HG02571 (cell line): ENCODE results near the gene PRSS38.

ENCODE experiments used
- ATAC-seq: cut with Tn5 transposase; IDR thresholded peaks from one replicate; pipeline ENCODE4 v1.9.1; 2021; ENCODE audit warnings: mild to moderate bottlenecking, moderate library complexity; ENCODE audit not compliant: unreplicated experiment

The PRSS38 gene

GRCh38 chr1:227792216-227793078, 23.0 kb upstream of the PRSS38 start:
- ATAC-seq: no peak

GRCh38 chr1:227793079-227793947, 22.2 kb upstream of the PRSS38 start:
- no peak for ATAC-seq

DNA sequence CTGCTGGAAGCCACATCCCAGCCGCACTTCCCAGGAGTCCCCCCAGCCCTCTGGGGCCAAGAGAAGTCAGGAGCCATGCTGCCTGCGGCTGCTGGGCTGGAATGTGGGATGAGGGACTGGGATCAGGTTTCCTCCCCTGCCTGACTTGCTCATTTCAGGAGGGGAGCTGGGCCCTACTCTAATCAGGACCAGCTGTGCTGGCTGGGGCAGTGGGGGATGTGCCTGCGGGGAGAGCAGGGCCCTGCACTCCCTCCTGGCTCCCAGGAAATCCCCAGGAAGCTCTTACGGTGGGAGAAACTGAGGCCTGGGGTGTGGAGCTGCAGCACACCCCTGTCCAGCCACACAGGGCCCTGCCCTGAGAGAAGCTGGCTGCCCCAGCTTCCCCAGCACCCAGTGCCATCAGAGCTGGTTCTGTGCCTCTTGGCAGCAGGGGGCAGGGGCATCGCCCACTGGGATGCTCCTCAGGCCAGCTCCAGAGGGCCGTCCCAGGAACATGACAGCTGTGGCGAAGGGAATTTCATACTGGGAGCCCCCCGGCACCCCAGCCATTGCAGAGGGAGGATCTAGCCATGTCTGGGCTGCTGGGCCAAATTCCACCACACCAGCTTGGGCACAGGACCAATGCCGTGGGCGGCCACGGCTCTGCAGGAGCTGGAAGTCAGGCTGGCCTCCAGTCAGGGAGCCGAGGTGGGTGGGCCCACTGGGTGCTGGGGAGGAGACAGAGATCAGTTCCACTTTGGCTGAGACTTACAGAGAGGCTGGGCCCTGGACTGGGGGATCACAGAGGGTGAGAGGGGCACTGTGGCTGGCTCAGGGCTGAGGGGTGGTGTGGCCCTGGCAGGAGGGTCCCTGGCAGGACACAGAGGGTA, 21.3 kb upstream of the PRSS38 start:
- ATAC-seq: no peak

DNA sequence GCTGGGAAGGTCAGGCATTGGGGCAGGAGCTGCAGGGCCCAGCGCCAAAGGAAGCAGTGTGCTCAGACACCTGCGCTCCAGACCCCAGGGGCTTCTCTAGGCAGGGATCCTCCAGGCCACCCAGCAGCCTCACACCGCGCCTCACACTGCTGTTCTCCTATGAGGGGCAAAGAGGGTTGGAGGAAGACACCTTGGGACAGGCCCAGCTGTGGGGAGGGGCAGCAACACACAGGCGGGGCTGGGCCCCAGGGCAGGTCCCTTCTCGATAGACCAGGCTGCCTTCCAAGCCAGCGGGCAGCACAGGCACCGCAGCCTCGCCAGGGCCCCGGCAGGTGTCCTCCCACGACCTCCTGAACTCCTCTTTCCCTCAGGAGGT, 20.7 kb upstream of the PRSS38 start:
- no peak for ATAC-seq

GRCh38 chr1:227795732-227796131, 19.7 kb upstream of the PRSS38 start:
- ATAC-seq: no peak

GRCh38 chr1:227796359-227796915, 19.0 kb upstream of the PRSS38 start:
- ATAC-seq: no peak

GRCh38 chr1:227797144-227797543, 18.3 kb upstream of the PRSS38 start:
- no peak for ATAC-seq

- ATAC-seq: no peak
Measured at GRCh38 chr1:227797625-227798024, 17.9 kb upstream of the PRSS38 start.

GRCh38 chr1:227798078-227798802, 17.2 kb upstream of the PRSS38 start:
- no peak for ATAC-seq

DNA sequence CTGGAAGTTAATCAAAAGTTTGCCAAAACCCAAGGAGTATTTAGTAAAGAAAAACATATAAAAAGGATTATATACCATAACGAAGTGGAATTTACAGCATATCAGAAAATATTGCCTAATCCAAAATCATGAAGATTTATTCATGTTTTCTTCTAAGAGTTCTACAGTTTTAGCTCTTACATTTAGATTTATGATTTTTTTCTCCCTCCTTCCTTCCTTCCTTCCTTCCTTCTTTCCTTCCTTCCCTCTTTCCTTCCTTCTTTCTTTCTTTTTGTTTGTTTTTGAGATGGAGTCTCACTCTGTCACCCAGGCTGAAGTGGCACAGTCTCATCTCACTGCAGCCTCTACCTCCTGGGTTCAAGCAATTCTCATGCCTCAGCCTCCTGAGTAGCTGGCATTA, 15.7 kb upstream of the PRSS38 start:
- no peak for ATAC-seq

DNA sequence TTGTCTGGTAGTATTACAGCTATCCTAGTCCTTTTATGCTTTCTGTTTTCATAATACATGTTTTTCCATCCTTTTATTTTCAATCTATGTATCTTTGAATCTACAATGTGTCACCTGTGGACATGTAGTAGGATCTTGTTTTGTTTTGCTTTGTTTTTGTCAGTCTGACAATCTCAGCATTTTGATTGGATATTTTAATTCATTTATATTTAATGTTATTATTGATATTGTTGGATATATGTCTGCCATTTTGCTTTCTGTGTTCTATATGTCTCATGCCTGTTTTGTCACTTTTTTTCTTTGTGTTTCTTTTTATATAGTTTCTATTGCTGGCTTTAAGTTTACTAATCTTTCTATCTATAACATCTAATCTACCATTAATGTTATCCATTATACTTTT, 11.5 kb upstream of the PRSS38 start:
- ATAC-seq: no peak

- ATAC-seq: no peak
Measured at GRCh38 chr1:227805606-227806197, 9.8 kb upstream of the PRSS38 start.

- no peak for ATAC-seq
Measured at GRCh38 chr1:227808566-227808965, 6.9 kb upstream of the PRSS38 start.

- ATAC-seq: no peak
Measured at GRCh38 chr1:227809026-227809425, 6.4 kb upstream of the PRSS38 start.

GRCh38 chr1:227813962-227814361, 1.5 kb upstream of the PRSS38 start:
- no peak for ATAC-seq

DNA sequence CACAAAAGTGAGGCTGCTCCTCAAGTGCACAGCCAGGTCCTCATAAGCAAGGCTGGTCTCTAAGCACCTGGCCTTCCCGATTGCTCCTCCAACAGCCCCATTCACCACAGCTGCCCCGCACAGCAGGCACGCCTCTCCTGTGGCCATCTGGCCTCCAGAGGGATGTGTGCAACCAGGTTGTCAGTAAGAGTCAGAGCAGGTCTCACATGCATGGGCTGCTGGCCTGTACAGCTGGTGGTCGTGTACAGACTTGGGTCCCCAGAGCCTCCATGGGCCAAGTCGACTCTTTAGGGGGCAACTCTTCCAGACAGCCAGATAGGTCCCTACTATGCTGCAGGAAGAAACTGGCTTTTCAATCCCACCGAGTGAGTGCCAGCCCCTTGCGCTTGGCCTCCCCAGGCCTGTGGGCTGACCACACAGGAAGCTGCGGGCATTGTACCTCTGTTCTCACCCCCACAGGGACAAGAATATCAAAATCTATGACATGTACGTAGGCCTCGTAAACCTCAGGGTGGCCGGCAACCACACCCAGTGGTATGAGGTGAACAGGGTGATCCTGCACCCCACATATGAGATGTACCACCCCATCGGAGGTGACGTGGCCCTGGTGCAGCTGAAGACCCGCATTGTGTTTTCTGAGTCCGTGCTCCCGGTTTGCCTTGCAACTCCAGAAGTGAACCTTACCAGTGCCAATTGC, 1.4 kb downstream of the PRSS38 start:
- ATAC-seq: no peak

DNA sequence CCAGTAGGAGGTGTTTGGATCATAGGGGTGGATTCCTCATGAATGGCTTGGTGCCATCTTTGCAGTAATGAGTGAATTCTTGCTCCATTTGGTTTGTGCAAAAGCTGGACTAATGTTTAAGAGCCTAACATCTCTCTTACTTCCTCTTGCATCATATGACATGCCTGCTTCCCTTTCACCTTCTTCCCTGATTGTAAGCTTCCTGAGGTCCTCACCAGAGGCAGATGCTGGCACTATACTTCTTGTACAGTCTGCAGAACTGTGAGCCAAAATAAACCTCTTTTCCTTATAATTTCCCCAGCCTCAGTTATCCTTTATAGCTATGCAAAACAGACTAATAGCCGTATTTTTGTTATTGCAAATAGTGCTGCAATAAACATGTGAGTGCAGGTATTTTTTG, 8.1 kb downstream of the PRSS38 start:
- no peak for ATAC-seq

- no peak for ATAC-seq
Measured at GRCh38 chr1:227824204-227824603, 8.7 kb downstream of the PRSS38 start.

DNA sequence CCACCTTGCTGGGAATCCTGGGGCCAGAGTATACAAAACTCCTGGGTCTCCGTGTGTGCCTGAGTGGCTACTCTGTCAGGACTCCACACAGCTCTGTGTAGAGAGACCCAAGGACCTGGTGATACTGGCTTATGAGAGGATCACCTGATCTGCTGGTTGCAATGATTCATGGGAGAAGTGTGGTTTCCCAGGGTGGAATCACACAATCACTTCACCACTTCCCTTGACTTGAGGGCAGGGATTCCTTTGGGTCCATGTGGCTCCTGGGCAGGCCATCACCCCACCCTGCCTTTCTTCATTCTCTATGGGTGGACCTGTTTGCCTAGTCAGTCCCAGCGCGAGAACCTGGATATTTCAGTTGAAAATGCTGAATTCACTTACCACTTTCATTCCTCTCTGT, 13.3 kb downstream of the PRSS38 start:
- ATAC-seq: no peak
